Smooth muscle cell (in vitro differentiated cells): Measurements from ENCODE around the gene CRB2. TPM values are rescaled to one million over a fixed set of nuclear protein-coding genes. Genes with fewer than 3 reads are reported as not detected.

Source experiments
- DNase-seq: peaks from one replicate; lab custom pipeline; 2025; ENCODE audit not compliant: unreplicated experiment; lab: John Stamatoyannopoulos, UW
- H2AFZ ChIP-seq: fragments of 200-600 bp; sonication (generic); 2 replicates; pipeline ENCODE4 v1.6.0; 2016; ENCODE audit warnings: antibody characterized with exemption, low read depth, mild to moderate bottlenecking
- H3F3A ChIP-seq: fragments of 200-600 bp; sonication (generic); 2 replicates; pipeline ENCODE4 v1.6.0; 2017; ENCODE audit warnings: antibody characterized with exemption, low read depth
- H3K27ac ChIP-seq: fragments of 200-600 bp; sonication (generic); 2 replicates; pipeline ENCODE4 v1.5.1; 2016; ENCODE audit warnings: low read depth, mild to moderate bottlenecking
- H3K27me3 ChIP-seq: fragments of 200-600 bp; sonication (generic); 2 replicates; pipeline ENCODE4 v1.6.1; 2016; ENCODE audit warnings: low read depth, mild to moderate bottlenecking
- H3K36me3 ChIP-seq: fragments of 200-600 bp; sonication (generic); 2 replicates; pipeline ENCODE4 v1.5.1; 2016; ENCODE audit warnings: low read depth
- H3K4me1 ChIP-seq: fragments of 200-600 bp; sonication (generic); 2 replicates; pipeline ENCODE4 v1.5.1; 2016; ENCODE audit warnings: low read depth
- H3K4me2 ChIP-seq: fragments of 200-600 bp; sonication (generic); 2 replicates; pipeline ENCODE4 v1.6.0; 2016; ENCODE audit warnings: mild to moderate bottlenecking
- H3K4me3 ChIP-seq: fragments of 200-600 bp; sonication (generic); 2 replicates; pipeline ENCODE4 v1.5.1; 2016; ENCODE audit warnings: mild to moderate bottlenecking
- H3K79me2 ChIP-seq: fragments of 200-600 bp; sonication (generic); 2 replicates; pipeline ENCODE4 v1.6.0; 2016; ENCODE audit warnings: low read depth, mild to moderate bottlenecking
- H3K9ac ChIP-seq: fragments of 200-600 bp; sonication (generic); 2 replicates; pipeline ENCODE4 v1.6.0; 2016; ENCODE audit warnings: low read depth
- H3K9me3 ChIP-seq: fragments of 200-600 bp; sonication (generic); replicated peaks from 2 replicates; pipeline ENCODE4 v1.5.1; 2016; ENCODE audit warnings: low read depth
- H4K20me1 ChIP-seq: fragments of 200-600 bp; sonication (generic); 2 replicates; pipeline ENCODE4 v1.6.0; 2016; ENCODE audit warnings: low read depth
- CTCF ChIP-seq: fragments of 200-600 bp; sonication (generic); IDR thresholded peaks from 2 replicates; pipeline ENCODE4 v1.5.1; 2017; ENCODE audit warnings: borderline replicate concordance, mild to moderate bottlenecking, antibody characterized with exemption; ENCODE audit not compliant: insufficient read depth, poor library complexity, severe bottlenecking
- WGBS: methylation state at CpG from one replicate; pipeline ENCODE4 v1.1.7; 2016; ENCODE audit warnings: low lambda C conversion rate; 5-methylcytosine and 5-hydroxymethylcytosine counted together
- polyA plus RNA-seq: library from polyadenylated mRNA; unstranded; fragments of >200 nt; fragmentation: Nextera tagmentation; extraction: Ambion mirVana; gene quantifications from 2 replicates; pipeline ENCODE4 v1.2.1, GENCODE V29; 2016
- total RNA-seq: library from RNA; depleted of rRNA; stranded (reverse); fragments of >200 nt; gene quantifications from 2 replicates; pipeline ENCODE4 v1.2.3, GENCODE V29; 2014

Gene CRB2
- total and polyA plus RNA-seq, 2 experiments from 2014 or later = 1.7 to 3.1 TPM

- Histone ChIP-seq H2AFZ (no peak overlapping the region), H3K27ac (no peak overlapping the region), H3K9ac (no peak overlapping the region), H3K36me3 (no peaks in the 10 kb centered on the region), H4K20me1 (no peaks in the 10 kb centered on the region), H3K27me3 (no peaks in the 10 kb centered on the region), H3K9me3 (no peaks in the 10 kb centered on the region), H3K79me2 (no peaks in the 10 kb centered on the region), H3K4me1 (no peaks in the 10 kb centered on the region), H3K4me3 (no peak overlapping the region), H3F3A (no peaks in the 10 kb centered on the region), H3K4me2 (no peak overlapping the region)
- WGBS = 85% methylated on average over 17 of the region's 17 CpGs
- TF ChIP-seq CTCF = no peak
- DNase-seq = no peak
Measured at GRCh38 chr9:123420592-123421111, 64.7 kb downstream of the CRB2 start.

- no peaks in the 10 kb centered on the region for H3F3A ChIP-seq
- H3K27me3 ChIP-seq = no peaks in the 10 kb centered on the region
- no peaks in the 10 kb centered on the region for H3K9me3 ChIP-seq
- no peak for TF ChIP-seq CTCF
- H4K20me1 ChIP-seq = no peaks in the 10 kb centered on the region
- 91% methylated on average over 13 of the region's 13 CpGs for WGBS
- H3K9ac ChIP-seq = no peak overlapping the region
- no peak overlapping the region for H3K27ac ChIP-seq
- H3K36me3 ChIP-seq = no peaks in the 10 kb centered on the region
- H3K4me1 ChIP-seq = no peaks in the 10 kb centered on the region
- DNase-seq = no peak
- H3K4me3 ChIP-seq = no peak overlapping the region
- H3K4me2 ChIP-seq = no peak overlapping the region
- no peaks in the 10 kb centered on the region for H3K79me2 ChIP-seq
- H2AFZ ChIP-seq = no peak overlapping the region
Measured at GRCh38 chr9:123421186-123421585, 65.2 kb downstream of the CRB2 start.

DNA sequence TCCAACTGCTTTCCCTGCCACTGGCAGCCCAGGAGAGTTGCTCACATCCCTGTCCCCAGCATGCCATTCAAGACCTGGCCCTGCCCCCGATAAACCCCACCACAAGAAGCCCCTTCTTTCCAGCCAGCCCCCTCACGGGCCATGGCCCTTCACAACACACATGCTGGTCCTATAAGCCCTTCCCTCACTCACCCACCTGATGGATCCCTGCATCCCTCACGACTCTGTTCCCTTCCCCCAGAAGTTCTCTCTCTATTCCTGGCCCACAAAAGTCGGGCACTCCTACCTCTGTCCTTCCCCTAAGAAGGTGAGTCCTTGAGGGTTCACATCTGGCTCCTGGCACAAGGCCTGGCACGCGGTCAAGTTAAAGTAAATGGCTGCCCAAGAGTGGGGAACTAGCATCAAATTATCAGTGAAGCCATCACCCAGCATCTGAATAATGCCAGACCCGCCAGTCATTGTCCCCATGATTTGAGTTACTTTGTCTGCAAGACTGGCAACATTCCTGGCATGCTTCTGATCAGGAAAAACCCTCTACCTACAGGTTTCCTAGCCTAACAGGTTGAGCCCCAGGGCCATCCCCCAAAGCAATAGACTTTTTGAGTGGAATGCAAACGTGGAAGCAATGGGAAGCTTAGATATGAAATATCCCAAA, 65.9 kb downstream of the CRB2 start:
- H3K4me2 ChIP-seq = no peak overlapping the region
- no peak overlapping the region for H3K27ac ChIP-seq
- no peak overlapping the region for H3K9ac ChIP-seq
- H3K36me3 ChIP-seq = no peaks in the 10 kb centered on the region
- no peak for TF ChIP-seq CTCF
- H3K79me2 ChIP-seq = no peaks in the 10 kb centered on the region
- H3K9me3 ChIP-seq = no peaks in the 10 kb centered on the region
- H2AFZ ChIP-seq = no peak overlapping the region
- H3K4me3 ChIP-seq = no peak overlapping the region
- no peaks in the 10 kb centered on the region for H3K4me1 ChIP-seq
- 87% methylated on average over 8 of the region's 8 CpGs for WGBS
- no peak for DNase-seq
- no peaks in the 10 kb centered on the region for H3F3A ChIP-seq
- no peaks in the 10 kb centered on the region for H3K27me3 ChIP-seq
- H4K20me1 ChIP-seq = no peaks in the 10 kb centered on the region
